GM19328 (cell line): ENCODE measurements around the gene CHCHD5.
"Not testable (repeated sequence)": the region's sequence is repeated elsewhere in the genome, so short reads cannot be mapped to it uniquely, and the experiment has no call there.

Experiments
- ATAC-seq: cut with Tn5 transposase; IDR thresholded peaks from one replicate; pipeline ENCODE4 v1.9.1; 2021; ENCODE audit warnings: mild to moderate bottlenecking, moderate library complexity; ENCODE audit not compliant: unreplicated experiment

Gene CHCHD5, protein sequence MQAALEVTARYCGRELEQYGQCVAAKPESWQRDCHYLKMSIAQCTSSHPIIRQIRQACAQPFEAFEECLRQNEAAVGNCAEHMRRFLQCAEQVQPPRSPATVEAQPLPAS

GRCh38 chr2:112584134-112584890 lies at the start of gene CHCHD5:
Gene CHCHD5, plus strand, starts transcription at chr2:112584609. Its CDS starts 39 bp downstream, at chr2:112584648.
- ATAC-seq = peak; percentile 95

DNA sequence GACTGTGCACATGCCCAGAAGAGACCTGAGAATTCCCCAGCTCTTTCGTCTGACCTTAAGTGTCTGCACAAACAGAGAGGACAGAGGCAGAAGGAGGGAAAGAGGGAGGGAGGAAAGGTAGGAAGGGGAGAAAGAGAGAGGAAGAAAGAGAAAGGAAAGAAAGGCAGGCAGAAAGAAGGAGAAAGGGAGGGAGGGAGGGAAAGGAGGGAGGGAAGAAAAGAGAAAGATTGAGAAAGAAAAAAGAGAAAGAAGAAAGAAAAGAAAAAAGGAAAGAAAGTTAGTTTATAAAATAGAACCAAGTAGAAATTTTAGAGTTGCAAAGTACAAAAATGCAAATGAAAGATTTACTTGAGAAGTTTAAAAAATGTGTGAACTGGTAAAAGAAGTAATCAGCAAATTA lies 49.6 kb upstream of the CHCHD5 start:
- no peak for ATAC-seq

DNA sequence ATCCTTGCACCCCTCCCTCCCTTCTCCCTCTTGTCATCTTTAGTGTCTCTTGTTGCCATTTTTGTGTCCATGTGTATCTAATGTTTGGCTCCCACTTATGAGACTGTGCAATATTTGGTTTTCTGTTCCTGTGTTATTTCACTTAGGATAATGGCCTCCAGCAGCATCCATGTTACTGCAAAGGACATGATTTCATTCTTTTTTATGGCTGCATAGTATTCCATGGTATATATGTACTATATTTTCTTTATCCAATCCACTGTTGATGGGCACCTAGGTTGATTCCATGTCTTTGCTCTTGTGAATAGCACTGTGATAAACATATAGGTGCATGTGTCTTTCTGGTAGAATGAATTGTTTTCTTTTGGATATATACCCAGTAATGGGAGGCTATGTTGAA lies 47.7 kb upstream of the CHCHD5 start:
- not testable (repeated sequence) for ATAC-seq

DNA sequence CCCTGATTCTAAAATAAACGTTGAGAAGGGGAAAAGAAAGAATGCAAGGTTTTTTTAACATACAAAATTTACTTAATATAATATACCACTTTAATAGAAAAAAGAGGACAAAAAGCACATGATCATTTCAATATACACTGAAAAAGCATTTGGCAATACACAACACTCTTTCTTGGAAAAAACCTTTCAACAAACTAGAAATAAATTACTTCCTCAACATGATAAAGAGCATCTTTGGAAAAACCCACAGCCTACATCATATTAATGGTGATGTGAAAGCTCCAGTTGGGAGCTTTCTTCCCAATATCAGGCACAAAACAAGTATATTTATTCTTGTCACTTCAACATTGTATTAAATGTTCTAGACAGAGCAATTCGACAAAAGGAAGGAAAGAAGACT lies 45.1 kb upstream of the CHCHD5 start:
- no peak for ATAC-seq

DNA sequence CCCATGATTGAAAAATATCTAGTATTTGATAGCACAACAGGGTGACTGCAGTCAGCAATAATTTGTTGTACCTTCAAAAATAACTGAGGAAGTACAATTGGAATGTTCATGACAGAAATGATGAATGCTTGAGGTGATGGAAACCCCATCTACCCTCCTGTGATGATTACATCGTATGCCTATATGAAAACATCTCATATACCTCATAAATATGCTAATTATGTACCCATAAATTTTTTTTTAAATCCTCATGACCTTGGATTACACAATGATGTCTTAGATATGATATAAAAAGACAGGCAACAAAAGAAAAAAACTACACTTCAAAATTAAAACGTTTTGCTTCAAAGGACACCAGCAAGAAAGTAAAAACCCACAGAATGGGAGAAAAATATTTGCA lies 43.5 kb upstream of the CHCHD5 start:
- no peak for ATAC-seq

DNA sequence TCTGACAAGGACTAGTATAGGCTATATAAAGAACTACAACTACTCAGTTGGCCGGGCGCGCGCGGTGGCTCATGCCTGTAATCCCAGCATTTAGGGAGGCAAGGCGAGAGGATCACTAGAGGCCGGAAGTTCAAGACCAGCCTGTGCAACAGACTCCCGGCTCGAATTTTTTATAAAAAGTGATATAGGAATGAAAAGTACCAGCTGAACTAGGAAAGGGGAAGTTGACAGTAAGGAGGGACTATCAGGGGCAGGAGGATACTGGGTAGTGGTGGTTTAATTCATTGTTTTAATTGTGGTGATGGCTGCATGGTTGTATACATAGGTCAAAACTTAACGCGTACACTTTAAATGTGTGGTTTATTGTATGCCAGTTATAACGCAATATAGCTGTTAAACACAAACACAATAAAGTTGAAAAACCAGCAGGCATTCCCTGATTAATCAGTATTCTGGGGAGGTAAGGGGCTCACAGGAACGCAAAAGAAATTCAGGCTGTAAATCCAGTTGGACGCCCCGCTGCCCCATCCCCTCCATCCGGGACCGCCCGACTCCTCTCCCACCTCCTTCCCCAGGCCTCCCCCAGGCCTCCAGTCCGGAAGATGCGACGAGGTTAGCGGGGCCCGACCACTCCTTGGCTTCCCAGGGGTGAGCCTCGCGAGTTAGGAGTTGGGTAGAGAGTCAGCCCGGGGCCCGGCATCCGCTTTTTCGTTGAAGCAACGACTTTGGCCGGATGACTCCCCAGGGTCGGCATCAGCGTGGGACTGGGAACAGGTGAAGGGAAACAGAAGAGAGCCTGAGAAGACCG lies 42.9 kb upstream of the CHCHD5 start:
- ATAC-seq = peak; percentile 48

DNA sequence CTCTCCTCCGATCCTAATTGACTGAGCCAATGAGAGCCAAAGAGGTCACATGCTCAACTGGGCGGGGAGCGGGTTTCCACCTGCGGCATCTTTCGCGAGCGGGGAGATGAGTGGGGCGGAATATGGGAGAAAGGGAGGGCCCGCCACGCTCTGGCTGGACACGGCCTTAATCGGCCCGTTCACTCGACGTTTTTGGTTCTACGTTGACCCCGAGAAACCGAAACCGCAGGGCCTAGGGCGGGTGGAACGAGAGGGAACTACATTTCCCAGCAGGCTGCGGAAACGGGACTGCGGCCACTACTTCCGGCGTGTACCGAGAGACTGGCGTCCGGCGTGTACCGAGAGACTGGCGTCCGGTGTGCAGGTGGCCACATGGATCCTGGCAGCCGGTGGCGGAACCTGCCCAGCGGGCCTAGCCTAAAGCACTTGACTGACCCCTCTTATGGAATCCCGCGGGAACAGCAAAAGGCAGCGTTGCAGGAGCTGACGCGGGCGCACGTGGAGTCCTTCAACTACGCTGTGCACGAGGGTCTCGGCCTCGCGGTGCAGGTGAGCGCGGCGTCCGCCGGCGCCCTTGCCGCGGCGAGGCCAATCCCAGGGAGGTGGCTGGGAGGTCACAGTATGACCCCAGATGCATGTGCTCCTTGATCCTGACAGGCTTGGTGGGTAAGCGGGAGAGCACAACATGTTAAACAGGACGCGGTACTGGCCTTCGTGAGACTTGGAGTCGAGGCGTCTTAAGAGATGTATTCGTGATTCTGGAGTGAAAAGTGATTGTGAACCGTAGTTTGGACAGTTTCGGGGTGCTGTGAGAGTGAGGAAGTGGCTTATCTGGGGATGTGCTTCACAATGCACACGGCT lies 42.1 kb upstream of the CHCHD5 start, which contains the start of gene POLR1B:
POLR1B (plus strand) TSS at position 343 of the 861 bp plus-strand sequence; CDS start at position 373, 30 bp downstream.
- peak; percentile 82 for ATAC-seq

- no peak for ATAC-seq
Observed at GRCh38 chr2:112542984-112543661, 41.3 kb upstream of the CHCHD5 start.

- ATAC-seq = no peak
Observed at GRCh38 chr2:112547333-112547732, 37.1 kb upstream of the CHCHD5 start.

DNA sequence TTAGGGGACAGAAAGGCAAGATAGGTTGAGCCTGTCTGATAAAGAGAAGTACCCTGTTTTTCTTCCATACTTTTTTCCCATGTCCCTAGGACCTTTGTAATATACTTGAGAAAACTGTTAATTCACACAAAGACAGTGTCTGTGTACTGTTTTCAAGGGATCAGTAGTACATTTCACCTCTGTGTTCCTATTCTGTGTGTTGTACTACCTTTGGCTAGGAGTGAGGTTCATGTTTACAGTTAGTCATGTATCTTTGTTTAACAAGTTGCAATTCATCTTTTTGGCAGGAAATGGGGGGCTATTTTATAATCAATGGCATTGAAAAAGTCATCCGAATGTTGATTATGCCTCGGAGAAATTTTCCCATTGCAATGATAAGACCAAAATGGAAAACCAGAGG lies 35.4 kb upstream of the CHCHD5 start:
- no peak for ATAC-seq

DNA sequence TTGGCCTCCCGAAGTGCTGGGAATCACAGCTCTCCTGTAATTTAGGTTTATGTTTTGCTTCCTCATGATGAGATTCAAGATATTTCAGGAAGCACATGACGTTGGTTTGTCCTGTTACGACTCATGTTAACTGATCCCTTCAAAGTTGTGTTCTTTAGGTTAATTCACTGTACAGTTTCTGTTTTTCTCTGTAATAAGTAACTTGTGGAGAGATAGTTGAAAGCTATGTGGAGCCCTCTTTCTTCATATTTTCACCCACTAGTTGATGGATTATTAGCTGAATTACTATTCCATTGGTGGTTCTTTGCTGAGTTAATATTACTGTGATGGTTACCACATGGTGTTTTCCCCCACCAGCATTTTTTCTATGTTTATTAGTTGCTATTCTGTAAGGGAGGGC lies 18.3 kb upstream of the CHCHD5 start:
- no peak for ATAC-seq

DNA sequence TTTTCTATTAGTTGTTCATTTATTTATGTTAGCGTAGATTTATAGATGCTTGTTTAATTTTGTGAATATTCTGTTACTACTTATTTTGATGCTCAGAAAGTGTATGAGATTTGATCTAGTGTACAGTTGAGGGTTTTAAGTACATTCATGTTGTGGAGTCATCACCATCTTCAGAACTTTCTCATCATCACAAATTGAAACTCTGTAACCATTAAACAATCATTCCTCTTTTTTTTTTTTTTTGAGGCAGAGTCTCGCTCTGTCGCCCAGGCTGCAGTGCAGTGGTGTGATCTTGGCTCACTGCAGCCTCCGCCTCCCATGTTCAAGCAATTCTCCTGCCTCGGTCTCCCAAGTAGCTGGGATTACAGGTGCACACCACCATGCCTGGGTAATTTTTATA lies 17.9 kb upstream of the CHCHD5 start:
- ATAC-seq = not testable (repeated sequence)

DNA sequence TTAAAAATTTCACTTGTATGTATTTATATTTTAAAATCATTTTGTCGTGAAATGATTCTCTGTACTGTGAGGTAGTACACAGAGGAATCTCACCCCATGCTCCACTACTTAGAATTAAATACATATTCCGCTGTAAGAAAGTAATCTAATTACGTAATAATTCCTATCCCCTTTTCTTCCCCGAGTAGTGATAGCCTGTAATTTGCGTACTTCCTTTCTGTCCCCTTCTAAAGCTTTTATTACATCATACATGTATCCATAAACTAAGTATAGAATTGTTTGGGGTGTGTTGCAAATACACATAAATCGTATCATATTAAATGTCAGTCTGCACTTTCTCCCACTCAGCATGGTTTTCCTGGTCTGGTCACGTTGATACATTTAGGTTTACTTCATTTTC lies 12.4 kb upstream of the CHCHD5 start:
- ATAC-seq = no peak

GRCh38 chr2:112577756-112578155 lies 6.7 kb upstream of the CHCHD5 start:
- ATAC-seq = no peak

GRCh38 chr2:112579241-112579640 lies 5.2 kb upstream of the CHCHD5 start:
- ATAC-seq = no peak

GRCh38 chr2:112580084-112580483 lies 4.3 kb upstream of the CHCHD5 start:
- ATAC-seq = no peak

GRCh38 chr2:112582314-112582746 lies 2.1 kb upstream of the CHCHD5 start:
- no peak for ATAC-seq

DNA sequence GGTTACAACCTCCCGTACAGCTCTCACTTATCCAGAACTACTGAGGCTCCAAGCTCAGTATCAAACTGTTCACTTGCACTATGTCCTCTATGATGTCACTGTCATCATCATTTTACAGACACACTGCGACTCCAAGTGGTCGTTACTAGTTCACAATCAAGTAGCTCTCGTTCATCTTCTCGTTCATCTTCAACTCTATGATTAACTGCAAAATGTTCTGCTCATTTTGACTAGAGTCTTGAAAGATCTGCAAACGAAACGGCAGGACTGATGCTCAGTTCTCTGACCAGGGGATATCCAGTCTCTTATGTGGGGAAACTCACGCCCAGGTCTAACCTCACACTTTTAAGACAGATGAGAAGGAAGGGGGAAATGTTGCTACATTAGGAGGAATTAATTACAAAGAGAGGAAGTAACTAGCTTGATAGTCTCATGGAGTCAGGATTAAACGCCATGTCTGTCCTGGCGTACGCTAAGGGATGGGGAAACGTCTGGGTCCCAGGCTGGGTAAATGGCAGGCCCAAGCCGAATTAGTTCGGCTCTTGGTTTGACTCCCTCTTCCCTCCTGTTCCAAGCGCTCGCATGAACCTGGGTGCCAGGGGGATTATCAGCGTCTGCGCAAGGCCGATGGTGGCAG lies 794 bp upstream of the CHCHD5 start:
- no peak for ATAC-seq

GRCh38 chr2:112584891-112585250 lies 462 bp downstream of the CHCHD5 start:
- ATAC-seq = no peak

- no peak for ATAC-seq
Observed at GRCh38 chr2:112585400-112585799, 991 bp downstream of the CHCHD5 start.
